Gastrocnemius medialis (tissue), 4 donors: ENCODE results near the gene STRN4. TPM values are rescaled to one million over a fixed set of nuclear protein-coding genes. Genes with fewer than 3 reads are reported as not detected.

ENCODE experiments used
- ATAC-seq, 2 donors: fragments of 150-250 bp; one replicate each; pipeline ENCODE4 v1.9.1; 2016
- DNase-seq, 2 donors: peaks; one replicate each; pipeline ENCODE4 v3.0.0-alpha.2; 2019
- H3K27ac ChIP-seq, 4 donors: fragments of 200-600 bp; sonication (generic); 1 replicate in 1 of 4; 2 replicates in 3 of 4; pipeline ENCODE4 v1.5.1; 2016 to 2018; ENCODE audit warnings: mild to moderate bottlenecking in 2 of 4, moderate library complexity in 1 of 4
- H3K27me3 ChIP-seq, 3 donors: fragments of 200-600 bp; sonication (generic) in 2 of 3; 1 replicate in 1 of 3; 2 replicates in 2 of 3; pipeline versions ENCODE4 v1.5.1 to v1.6.0; 2016 to 2019; ENCODE audit warnings: mild to moderate bottlenecking in 1 of 3, moderate library complexity in 1 of 3
- H3K36me3 ChIP-seq, 2 donors: fragments of 200-600 bp; sonication (generic) in 1 of 2; one replicate each; pipeline ENCODE4 v1.5.1; 2017 to 2018
- H3K4me1 ChIP-seq, 2 donors: fragments of 200-600 bp; sonication (generic) in 1 of 2; one replicate each; pipeline ENCODE4 v1.5.1; 2016 to 2017; ENCODE audit warnings: mild to moderate bottlenecking in 2 of 2
- H3K4me3 ChIP-seq, 4 donors: fragments of 200-600 bp; sonication (generic) in 3 of 4; 1 replicate in 1 of 4; 2 replicates in 3 of 4; pipeline ENCODE4 v1.5.1; 2016 to 2019; ENCODE audit warnings: mild to moderate bottlenecking in 2 of 4
- H3K9me3 ChIP-seq, 3 donors: fragments of 200-600 bp; sonication (generic) in 2 of 3; 1 replicate in 1 of 3; 2 replicates in 2 of 3; pipeline ENCODE4 v1.5.1; 2016 to 2019
- CTCF ChIP-seq, 5 experiments: fragments of 450-650 bp in 3 of 5; fragments of 200-600 bp in 2 of 5; sonication (generic) in 2 of 5; IDR thresholded peaks in 4 of 5; conservative IDR thresholded peaks in 1 of 5; 1 replicate in 4 of 5; 2 replicates in 1 of 5; pipeline ENCODE4 v1.5.1; 2016 to 2019; ENCODE audit warnings: antibody characterized with exemption in 5 of 5, mild to moderate bottlenecking in 3 of 5, moderate library complexity in 3 of 5
- POLR2A ChIP-seq, 2 donors: fragments of 450-650 bp; IDR thresholded peaks; one replicate each; pipeline ENCODE4 v1.6.1; 2017; ENCODE audit warnings: antibody characterized with exemption in 2 of 2, mild to moderate bottlenecking in 2 of 2, moderate library complexity in 2 of 2
- in situ Hi-C, 4 donors: fragments of 200-750 bp; cut with MboI; loops; one replicate each; pipeline versions ENCODE4 v1.15.0 to v1.8.0; 2017; ENCODE audit warnings: low sequenced_read_pairs in 4 of 4
- intact Hi-C: fragments of 100-400 bp; cut with DNase I; formaldehyde crosslinking; loops from one replicate; pipeline ENCODE4 v1.15.1; 2023; ENCODE audit warnings: low total_unique reads
- total RNA-seq, 4 donors: library from RNA; depleted of rRNA; stranded (reverse); fragments of >200 nt; gene quantifications; one replicate each; pipeline versions ENCODE4 v1.1.0 to v1.2.3, GENCODE V29; 2016

Gene STRN4
- total RNA-seq, 4 donors from 2014 or later: 45.5 to 75.7 (median 57.9) TPM

GRCh38 chr19:46725859-46726393 is 20.3 kb downstream of the STRN4 start:
- H3K27ac ChIP-seq: no peak overlapping the region

DNA sequence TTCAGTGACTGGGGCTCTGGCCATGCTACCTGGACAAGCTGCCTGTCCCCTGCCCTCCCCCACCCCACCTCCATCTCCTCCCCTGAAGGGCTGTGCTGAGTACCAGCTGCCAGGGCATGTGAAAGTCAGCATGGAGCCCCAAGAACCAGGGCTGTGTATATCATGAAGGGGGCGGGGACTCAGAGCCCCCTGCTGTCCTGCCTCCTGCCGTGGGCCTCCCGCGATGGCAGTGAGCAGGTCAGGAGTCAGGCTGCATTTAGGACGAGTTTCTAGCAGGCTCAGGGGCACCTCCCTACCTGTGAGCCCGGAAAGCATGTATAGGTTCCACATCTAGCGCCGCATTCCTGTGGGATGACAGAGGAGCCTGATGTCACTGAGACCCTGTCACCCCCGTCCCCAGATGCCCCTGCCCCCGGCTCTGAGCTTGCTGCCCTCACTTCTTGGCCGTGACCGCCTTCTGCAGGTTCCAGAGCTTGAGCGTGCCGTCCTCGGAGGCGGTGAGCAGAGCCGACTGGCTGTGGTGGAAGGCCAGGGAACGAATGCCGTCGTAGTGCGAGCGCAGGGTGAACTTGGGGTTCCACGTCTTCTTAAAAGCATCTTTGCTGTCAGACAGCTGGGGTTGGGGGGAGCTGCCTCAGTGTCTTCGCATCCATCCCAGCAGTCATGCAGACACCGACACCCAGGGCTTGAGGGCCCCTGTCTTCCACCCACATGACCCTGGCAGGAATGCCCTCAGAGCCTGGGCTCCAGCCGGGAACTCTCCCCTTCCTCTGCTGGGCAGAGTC is 21.0 kb downstream of the STRN4 start:
- in situ Hi-C loops: no loop called here
- Histone ChIP-seq H3K27me3 (no peaks in the 10 kb centered on the region), H3K27ac (no peak overlapping the region), H3K9me3 (no peaks in the 10 kb centered on the region), H3K4me1 (peaks cover 6 to 7% of the 10 kb centered on the region in 2 donors), H3K4me3 (no peak overlapping the region), H3K36me3 (peaks cover 0 to 87% of the 10 kb centered on the region in 2 donors)
- ATAC-seq (no peak), DNase-seq (no peak)
- intact Hi-C loops: no loop called here
- TF ChIP-seq CTCF (IDR thresholded peaks at IDR 0.05 in 4 of 5, conservative IDR thresholded peaks at IDR 0.05 in 1 of 5) (no peak), POLR2A (IDR thresholded peaks at IDR 0.05) (no peak)

More at GRCh38 chr19:46725859-46726393, 20.3 kb downstream of the STRN4 start:
- ATAC-seq (no peak), DNase-seq (no peak)
- Histone ChIP-seq H3K4me3 (no peak overlapping the region), H3K4me1 (peaks cover 6 to 7% of the 10 kb centered on the region in 2 donors), H3K9me3 (no peaks in the 10 kb centered on the region), H3K27me3 (no peaks in the 10 kb centered on the region), H3K36me3 (peaks cover 0 to 85% of the 10 kb centered on the region in 2 donors)
- in situ Hi-C loops: no loop called here
- intact Hi-C loops: no loop called here
- TF ChIP-seq POLR2A (IDR thresholded peaks at IDR 0.05) (no peak), CTCF (IDR thresholded peaks at IDR 0.05 in 4 of 5, conservative IDR thresholded peaks at IDR 0.05 in 1 of 5) (no peak)

- no peak overlapping the region for H3K4me3 ChIP-seq
- in situ Hi-C loops: no loop called here
- no peak for DNase-seq
- no peak for TF ChIP-seq POLR2A (IDR thresholded peaks at IDR 0.05)
- no peak for TF ChIP-seq CTCF (IDR thresholded peaks at IDR 0.05 in 4 of 5, conservative IDR thresholded peaks at IDR 0.05 in 1 of 5)
- no peak for ATAC-seq
- intact Hi-C loops: no loop called here
- H3K27ac ChIP-seq: no peak overlapping the region
- H3K4me1 ChIP-seq: peaks cover 6 to 7% of the 10 kb centered on the region in 2 donors
- no peaks in the 10 kb centered on the region for H3K27me3 ChIP-seq
- H3K9me3 ChIP-seq: no peaks in the 10 kb centered on the region
- peaks cover 0 to 87% of the 10 kb centered on the region in 2 donors for H3K36me3 ChIP-seq
These were observed 21.8 kb downstream of the STRN4 start for GRCh38 chr19:46724468-46724867.

- H3K36me3 ChIP-seq: peaks cover 0 to 82% of the 10 kb centered on the region in 2 donors
- in situ Hi-C loops: no loop called here
These were observed 22.8 kb downstream of the STRN4 start for GRCh38 chr19:46723471-46723870.

More at GRCh38 chr19:46723471-46723870, 22.8 kb downstream of the STRN4 start:
- intact Hi-C loops: no loop called here
- peaks cover 6 to 7% of the 10 kb centered on the region in 2 donors for H3K4me1 ChIP-seq
- no peaks in the 10 kb centered on the region for H3K27me3 ChIP-seq
- no peak overlapping the region for H3K27ac ChIP-seq
- ATAC-seq: no peak
- TF ChIP-seq POLR2A (IDR thresholded peaks at IDR 0.05): no peak
- no peak for TF ChIP-seq CTCF (IDR thresholded peaks at IDR 0.05 in 4 of 5, conservative IDR thresholded peaks at IDR 0.05 in 1 of 5)
- no peak overlapping the region for H3K4me3 ChIP-seq
- no peak for DNase-seq
- no peaks in the 10 kb centered on the region for H3K9me3 ChIP-seq
